H9 (cell line): Measurements from ENCODE around the gene CPA3. TPM values are rescaled to one million over a fixed set of nuclear protein-coding genes. Genes with fewer than 3 reads are reported as not detected.

ENCODE experiments used
- DNase-seq: peaks from one replicate; pipeline ENCODE4 v3.0.0-alpha.2; 2017
- H2AFZ ChIP-seq: one replicate; pipeline ENCODE4 v1.6.1; 2013; ENCODE audit warnings: mild to moderate bottlenecking, low read length, control low read depth, moderate library complexity
- H2AK5ac ChIP-seq: 2 replicates; pipeline ENCODE4 v1.6.1; 2013; ENCODE audit warnings: low read length, control low read depth, mixed read lengths; ENCODE audit not compliant: insufficient read length
- H2BK120ac ChIP-seq: one replicate; pipeline ENCODE4 v1.6.1; 2013; ENCODE audit warnings: low read depth, mild to moderate bottlenecking, low read length, control low read depth, inconsistent platforms; ENCODE audit not compliant: poor library complexity, severe bottlenecking
- H2BK12ac ChIP-seq: 2 replicates; pipeline ENCODE4 v1.6.1; 2013; ENCODE audit warnings: low read length, control low read depth, mixed read lengths, low read depth; ENCODE audit not compliant: insufficient read length
- H2BK15ac ChIP-seq: 2 replicates; pipeline ENCODE4 v1.6.1; 2013; ENCODE audit warnings: low read depth, low read length, control low read depth
- H2BK20ac ChIP-seq: one replicate; pipeline ENCODE4 v1.6.1; 2013; ENCODE audit warnings: low read depth, mild to moderate bottlenecking, low read length, control low read depth, inconsistent platforms; ENCODE audit not compliant: poor library complexity, severe bottlenecking
- H2BK5ac ChIP-seq: 2 replicates; pipeline ENCODE4 v1.6.1; 2013; ENCODE audit warnings: low read length, control low read depth, mixed read lengths; ENCODE audit not compliant: insufficient read length
- H3K14ac ChIP-seq: 2 replicates; pipeline ENCODE4 v1.6.1; 2013; ENCODE audit warnings: low read length, control low read depth; ENCODE audit not compliant: insufficient read depth
- H3K18ac ChIP-seq: 2 replicates; pipeline ENCODE4 v1.6.1; 2013; ENCODE audit warnings: low read depth, mild to moderate bottlenecking, mixed read lengths, low read length, control low read depth; ENCODE audit not compliant: insufficient read length
- H3K23ac ChIP-seq: 2 replicates; pipeline ENCODE4 v1.6.1; 2013; ENCODE audit warnings: low read length, control low read depth, mixed read lengths, low read depth; ENCODE audit not compliant: insufficient read length
- H3K23me2 ChIP-seq: 2 replicates; pipeline ENCODE4 v1.6.1; 2013; ENCODE audit warnings: low read depth, mild to moderate bottlenecking, mixed read lengths, low read length, control low read depth; ENCODE audit not compliant: insufficient read length, poor library complexity, severe bottlenecking
- H3K27ac ChIP-seq: 2 replicates; pipeline ENCODE4 v1.5.1; 2013; ENCODE audit warnings: low read length, control low read depth, mixed read lengths, low read depth; ENCODE audit not compliant: insufficient read length
- H3K27me3 ChIP-seq: 2 replicates; pipeline ENCODE4 v1.6.1; 2013; ENCODE audit warnings: low read length, control low read depth, inconsistent platforms; ENCODE audit not compliant: insufficient read depth
- H3K4ac ChIP-seq: 2 replicates; pipeline ENCODE4 v1.6.1; 2013; ENCODE audit warnings: low read depth, mild to moderate bottlenecking, control low read depth, inconsistent platforms, low read length, moderate library complexity
- H3K4me1 ChIP-seq: 2 replicates; pipeline ENCODE4 v1.6.1; 2013; ENCODE audit warnings: low read length, control low read depth, inconsistent platforms; ENCODE audit not compliant: insufficient read depth
- H3K4me2 ChIP-seq: 2 replicates; pipeline ENCODE4 v1.6.1; 2013; ENCODE audit warnings: low read length, control low read depth, mixed read lengths; ENCODE audit not compliant: insufficient read length, insufficient read depth
- H3K56ac ChIP-seq: 2 replicates; pipeline ENCODE4 v1.6.1; 2013; ENCODE audit warnings: low read depth, mild to moderate bottlenecking, mixed read lengths, low read length, control low read depth; ENCODE audit not compliant: insufficient read length
- H3K79me1 ChIP-seq: 2 replicates; pipeline ENCODE4 v1.6.1; 2013; ENCODE audit warnings: low read depth, mild to moderate bottlenecking, moderate library complexity, low read length, control low read depth, inconsistent platforms; ENCODE audit not compliant: insufficient read depth, poor library complexity, severe bottlenecking
- H3K79me2 ChIP-seq: 2 replicates; pipeline ENCODE4 v1.6.1; 2013; ENCODE audit warnings: low read length, control low read depth, inconsistent platforms; ENCODE audit not compliant: insufficient read depth
- H3K9ac ChIP-seq: 2 replicates; pipeline ENCODE4 v1.6.1; 2013; ENCODE audit warnings: low read length, control low read depth, mixed read lengths; ENCODE audit not compliant: insufficient read length; ENCODE audit errors: extremely low read depth
- H3K9me3 ChIP-seq: one replicate; pipeline ENCODE4 v1.6.1; 2013; ENCODE audit warnings: low read depth, low read length, inconsistent platforms; ENCODE audit not compliant: control insufficient read depth
- H3T11ph ChIP-seq: one replicate; pipeline ENCODE4 v1.6.1; 2013; ENCODE audit warnings: mild to moderate bottlenecking, low read length, control low read depth, inconsistent platforms
- H4K20me1 ChIP-seq: one replicate; pipeline ENCODE4 v1.6.1; 2013; ENCODE audit not compliant: control insufficient read depth, insufficient read length, insufficient read depth
- H4K5ac ChIP-seq: 2 replicates; pipeline ENCODE4 v1.6.1; 2013; ENCODE audit warnings: low read depth, mild to moderate bottlenecking, mixed read lengths, low read length, control low read depth; ENCODE audit not compliant: insufficient read length
- H4K8ac ChIP-seq: replicated peaks from 2 replicates; pipeline ENCODE4 v1.6.1; 2013; ENCODE audit warnings: low read length, control low read depth, mixed read lengths, low read depth; ENCODE audit not compliant: insufficient read length
- H4K91ac ChIP-seq: 2 replicates; pipeline ENCODE4 v1.6.1; 2013; ENCODE audit warnings: low read depth, mild to moderate bottlenecking, moderate library complexity, mixed read lengths, low read length, control low read depth; ENCODE audit not compliant: insufficient read length
- H3K27ac Mint-ChIP-seq, 3 experiments: 2 replicates in 2 of 3; 3 replicates in 1 of 3; pipeline ENCODE4 v1.8.0; 2020 to 2021; ENCODE audit warnings: mixed read lengths in 3 of 3, mild to moderate bottlenecking in 1 of 3, moderate library complexity in 1 of 3
- H3K27me3 Mint-ChIP-seq: 2 replicates; pipeline ENCODE4 v1.8.0; 2021; ENCODE audit warnings: low read depth, mild to moderate bottlenecking, moderate library complexity, mixed read lengths
- H3K36me3 Mint-ChIP-seq, 3 experiments: 2 replicates in 2 of 3; 3 replicates in 1 of 3; pipeline ENCODE4 v1.8.0; 2020 to 2021; ENCODE audit warnings: low read depth in 3 of 3, mixed read lengths in 3 of 3; ENCODE audit not compliant: insufficient read depth in 1 of 3
- H3K4me1 Mint-ChIP-seq, 2 experiments: 2 replicates each; pipeline ENCODE4 v1.8.0; 2020; ENCODE audit warnings: mixed read lengths in 2 of 2
- H3K4me3 Mint-ChIP-seq, 2 experiments: 2 replicates in 1 of 2; 3 replicates in 1 of 2; pipeline ENCODE4 v1.8.0; 2020 to 2021; ENCODE audit warnings: mild to moderate bottlenecking in 2 of 2, mixed read lengths in 2 of 2, moderate library complexity in 1 of 2
- H3K9me3 Mint-ChIP-seq, 2 experiments: 2 replicates in 1 of 2; 3 replicates in 1 of 2; pipeline ENCODE4 v1.8.0; 2020; ENCODE audit warnings: mild to moderate bottlenecking in 2 of 2, mixed read lengths in 2 of 2, moderate library complexity in 1 of 2
- WGBS: extraction: QIAGEN DNeasy Blood & Tissue Kit; methylation state at CpG from one replicate; pipeline ENCODE4 v1.1.7; 2013; ENCODE audit warnings: missing lambda C conversion rate, low lambda C conversion rate, mixed read lengths; ENCODE audit not compliant: insufficient read length; ENCODE audit errors: extremely low coverage; 5-methylcytosine and 5-hydroxymethylcytosine counted together
- total RNA-seq: library from RNA; stranded (reverse); gene quantifications from 2 replicates; pipeline ENCODE4 v1.2.1, GENCODE V29; 2021
- TF ChIP-seq, protein P1 (sequence below): fragments of 200-600 bp; sonication (generic); conservative IDR thresholded peaks from 3 replicates; pipeline ENCODE4 v1.8.0; 2021; ENCODE audit warnings: antibody characterized with exemption, mild to moderate bottlenecking

Gene CPA3
- total RNA-seq, 1 experiment from 2014 or later, result not detected

DNA sequence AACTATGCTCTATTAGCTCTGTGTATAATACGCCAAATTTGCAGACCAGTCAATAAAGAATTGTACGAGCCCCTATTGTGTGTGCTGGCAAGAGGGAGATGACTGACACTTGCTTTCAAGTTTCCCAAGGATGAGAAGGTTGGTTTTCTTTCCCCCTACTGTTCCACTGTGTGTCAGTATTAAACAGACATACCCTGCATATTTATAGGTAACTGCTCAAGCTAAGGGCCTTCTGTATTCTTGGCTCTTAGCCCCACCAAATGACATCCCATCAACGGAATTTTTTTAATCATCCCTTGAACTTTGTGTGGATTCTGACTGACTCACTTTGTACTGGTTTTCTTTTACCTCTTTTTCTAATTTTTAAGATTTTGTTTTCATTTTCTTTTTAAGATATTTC is 65.7 kb downstream of the CPA3 start:
- no peak overlapping the region for H2BK20ac ChIP-seq
- no peak overlapping the region for H2AFZ ChIP-seq
- H3K27me3 ChIP-seq, result no peaks in the 10 kb centered on the region
- no peak overlapping the region for H2BK120ac ChIP-seq
- H3K14ac ChIP-seq, result no peak overlapping the region
- H3K4me2 ChIP-seq, result no peak overlapping the region
- H2AK5ac ChIP-seq, result no peak overlapping the region
- no peak overlapping the region for H3K27ac ChIP-seq
- H3K9me3 ChIP-seq, result no peaks in the 10 kb centered on the region
- H3K56ac ChIP-seq, result no peak overlapping the region
- H2BK15ac ChIP-seq, result no peak overlapping the region
- H3K79me1 ChIP-seq, result no peaks in the 10 kb centered on the region
- no CpG with 5 or more reads among the region's 3 CpGs for WGBS
- no peak overlapping the region for H3K18ac ChIP-seq
- DNase-seq, result no peak
- H4K5ac ChIP-seq, result no peak overlapping the region
- no peak overlapping the region for H4K8ac ChIP-seq
- no peaks in the 10 kb centered on the region for H3K79me2 ChIP-seq
- Mint-ChIP-seq H3K36me3 (no peaks in the 10 kb centered on the region), H3K27ac (no peak overlapping the region), H3K4me1 (peaks cover 9% of the 10 kb centered on the region in 2 experiments), H3K27me3 (no peaks in the 10 kb centered on the region; the same call in 1 of the 2 replicates), H3K4me3 (no peak overlapping the region), H3K9me3 (no peaks in the 10 kb centered on the region)
- no peaks in the 10 kb centered on the region for H3K23me2 ChIP-seq
- H3K23ac ChIP-seq, result no peak overlapping the region
- H3K4me1 ChIP-seq, result no peaks in the 10 kb centered on the region
- H3T11ph ChIP-seq, result no peak overlapping the region
- no peak overlapping the region for H2BK5ac ChIP-seq
- H3K9ac ChIP-seq, result no peak overlapping the region
- no peaks in the 10 kb centered on the region for H4K20me1 ChIP-seq
- no peak overlapping the region for H2BK12ac ChIP-seq
- no peak overlapping the region for H3K4ac ChIP-seq
- no peak overlapping the region for H4K91ac ChIP-seq
- TF ChIP-seq, protein P1, sequence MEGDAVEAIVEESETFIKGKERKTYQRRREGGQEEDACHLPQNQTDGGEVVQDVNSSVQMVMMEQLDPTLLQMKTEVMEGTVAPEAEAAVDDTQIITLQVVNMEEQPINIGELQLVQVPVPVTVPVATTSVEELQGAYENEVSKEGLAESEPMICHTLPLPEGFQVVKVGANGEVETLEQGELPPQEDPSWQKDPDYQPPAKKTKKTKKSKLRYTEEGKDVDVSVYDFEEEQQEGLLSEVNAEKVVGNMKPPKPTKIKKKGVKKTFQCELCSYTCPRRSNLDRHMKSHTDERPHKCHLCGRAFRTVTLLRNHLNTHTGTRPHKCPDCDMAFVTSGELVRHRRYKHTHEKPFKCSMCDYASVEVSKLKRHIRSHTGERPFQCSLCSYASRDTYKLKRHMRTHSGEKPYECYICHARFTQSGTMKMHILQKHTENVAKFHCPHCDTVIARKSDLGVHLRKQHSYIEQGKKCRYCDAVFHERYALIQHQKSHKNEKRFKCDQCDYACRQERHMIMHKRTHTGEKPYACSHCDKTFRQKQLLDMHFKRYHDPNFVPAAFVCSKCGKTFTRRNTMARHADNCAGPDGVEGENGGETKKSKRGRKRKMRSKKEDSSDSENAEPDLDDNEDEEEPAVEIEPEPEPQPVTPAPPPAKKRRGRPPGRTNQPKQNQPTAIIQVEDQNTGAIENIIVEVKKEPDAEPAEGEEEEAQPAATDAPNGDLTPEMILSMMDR, result no peak
